NCI-H1436 (cell line): ENCODE results near the gene CASP8.
"Not testable (repeated sequence)": the region's sequence is repeated elsewhere in the genome, so short reads cannot be mapped to it uniquely, and the experiment has no call there.

ENCODE experiments used
- DNase-seq: peaks from one replicate; lab custom pipeline; 2025; lab: John Stamatoyannopoulos, UW

Gene CASP8

DNA sequence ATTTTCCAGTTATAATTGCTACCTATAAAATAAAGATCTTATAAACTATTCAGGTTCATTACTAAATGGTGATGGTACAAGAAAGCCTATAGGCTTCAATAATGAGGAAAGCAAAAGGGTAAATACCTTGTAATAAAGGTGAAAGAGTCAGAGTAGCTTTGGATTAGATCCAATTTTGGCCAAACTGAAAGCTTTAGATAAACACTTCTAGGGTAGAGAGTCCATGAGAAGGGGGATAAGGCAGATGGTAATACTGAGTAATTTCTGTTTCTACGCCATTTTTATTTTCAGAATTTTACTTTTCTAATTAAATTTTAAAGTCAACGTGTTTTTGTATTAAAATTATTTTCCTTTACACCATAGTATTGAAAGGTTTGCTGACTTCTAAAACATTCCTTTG lies 9.4 kb downstream of the CASP8 start:
- no peak for DNase-seq

DNA sequence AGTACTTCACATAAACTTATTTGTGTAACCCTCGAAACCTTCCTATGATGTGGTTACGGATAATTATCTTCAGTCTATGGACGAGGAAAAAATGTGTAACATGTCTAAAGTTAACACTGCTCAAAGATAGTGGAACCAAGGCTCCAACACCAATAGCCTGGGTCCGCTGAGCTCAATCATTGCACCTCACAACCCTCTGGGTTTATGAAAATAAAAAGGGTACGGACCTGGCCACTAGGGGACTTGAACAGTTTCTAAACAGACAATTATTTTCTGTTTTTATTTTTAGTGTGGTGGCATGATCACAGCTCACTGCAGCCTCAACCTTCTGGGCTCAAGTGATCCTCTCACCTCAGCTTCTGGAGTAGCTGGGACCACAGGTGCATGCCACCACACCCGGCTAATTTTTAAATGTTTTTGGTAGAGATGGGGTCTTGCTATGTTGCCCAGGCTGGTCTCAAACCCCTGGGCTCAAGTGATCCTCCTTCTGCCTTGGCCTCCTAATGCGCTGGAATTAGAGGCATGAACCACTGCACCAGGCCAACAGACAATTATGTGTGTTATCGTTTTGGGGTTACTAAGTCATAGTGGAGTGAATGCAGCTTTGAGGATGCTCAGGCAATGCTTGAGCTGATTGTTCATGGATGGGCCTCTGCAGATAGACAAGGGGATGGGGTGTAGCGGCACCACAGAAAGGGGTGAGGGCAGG lies 10.1 kb downstream of the CASP8 start:
- DNase-seq = no peak

DNA sequence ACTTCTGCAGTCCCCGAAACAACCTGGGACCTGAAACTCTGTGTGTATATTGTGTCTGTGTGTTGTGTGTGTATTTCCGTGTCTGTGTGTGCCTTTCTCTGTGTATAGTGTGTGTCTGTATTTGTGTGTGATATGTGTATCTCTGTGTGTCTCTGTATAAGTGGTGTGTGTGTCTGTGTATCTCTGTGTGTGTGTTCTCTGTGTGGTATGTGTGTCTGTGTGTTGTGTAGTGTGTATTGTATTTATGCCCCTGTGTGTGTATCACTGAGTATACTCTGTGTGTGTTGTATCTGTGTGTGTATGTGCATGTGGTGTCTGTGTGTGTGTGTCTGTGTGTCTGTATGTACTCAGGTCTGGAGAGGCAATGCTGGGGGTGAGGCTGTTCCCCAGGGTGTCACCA lies 11.6 kb downstream of the CASP8 start:
- no peak for DNase-seq

DNA sequence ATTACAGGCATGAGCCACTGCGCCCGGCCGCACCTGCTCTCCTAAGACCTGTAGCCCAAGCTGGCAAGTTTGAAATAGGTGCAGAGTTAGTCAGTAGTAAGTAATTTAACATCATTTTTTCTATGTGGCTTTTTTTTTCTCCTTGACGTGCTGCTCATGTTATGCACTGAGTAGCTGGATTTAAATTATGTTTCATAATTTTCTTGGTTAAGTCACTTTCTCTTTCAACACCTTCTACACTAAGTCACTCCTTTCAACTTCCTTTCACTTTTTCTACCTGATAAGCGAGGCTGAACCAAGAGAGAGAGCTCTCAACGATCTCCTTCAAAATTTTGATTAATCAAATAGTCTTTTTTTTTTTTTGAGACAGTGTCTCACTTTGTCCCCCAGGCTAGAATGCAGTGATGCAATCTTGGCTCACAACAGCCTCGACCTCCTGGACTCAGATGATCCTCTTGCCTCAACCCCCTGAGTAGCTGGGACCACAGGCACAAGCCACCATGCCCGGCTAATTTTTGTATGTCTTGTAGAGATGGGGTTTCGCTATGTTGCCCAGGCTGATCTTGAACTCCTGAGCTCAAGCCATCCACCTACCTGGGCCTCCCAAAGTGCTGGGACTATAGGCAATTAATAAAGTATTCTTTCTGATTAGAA lies 13.1 kb downstream of the CASP8 start:
- DNase-seq = no peak

DNA sequence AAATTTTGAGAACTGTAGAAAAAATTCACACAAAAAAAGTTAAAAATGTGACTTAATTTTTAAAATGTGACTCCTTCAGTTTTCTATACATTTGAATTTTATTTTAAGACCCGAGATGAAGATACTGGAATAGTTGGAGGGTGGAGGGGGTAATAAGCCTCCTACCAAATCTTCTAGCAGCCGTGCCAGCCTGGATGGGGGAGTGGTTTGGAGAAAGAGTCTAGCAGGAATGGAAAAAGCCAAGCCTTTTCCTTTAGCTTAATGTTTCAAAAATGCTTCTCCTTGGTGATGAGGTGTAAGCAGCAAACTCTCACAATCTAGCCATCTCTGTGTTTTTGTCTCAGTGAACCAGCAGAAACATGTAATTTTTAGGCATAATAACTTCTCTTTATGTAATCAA lies 14.7 kb downstream of the CASP8 start:
- DNase-seq = no peak

DNA sequence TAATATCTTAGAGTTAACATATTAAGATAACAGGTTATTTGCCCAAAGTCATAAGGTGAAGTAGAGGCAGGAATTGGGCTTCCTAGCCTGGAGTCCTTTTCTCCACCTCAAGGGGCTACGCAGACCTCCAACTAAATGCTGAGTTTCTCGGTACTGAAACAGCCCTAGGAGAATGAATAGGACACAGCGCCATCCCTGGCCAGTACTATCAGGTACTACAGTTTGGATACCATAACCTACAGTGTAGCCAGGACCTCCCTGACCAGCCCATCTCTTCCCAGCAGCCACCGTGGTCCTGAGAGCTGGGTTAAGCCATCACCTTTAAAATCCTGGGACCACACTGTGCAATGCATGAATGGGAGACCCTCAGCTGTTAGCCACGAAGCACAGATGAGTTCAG lies 15.7 kb downstream of the CASP8 start:
- DNase-seq = no peak

DNA sequence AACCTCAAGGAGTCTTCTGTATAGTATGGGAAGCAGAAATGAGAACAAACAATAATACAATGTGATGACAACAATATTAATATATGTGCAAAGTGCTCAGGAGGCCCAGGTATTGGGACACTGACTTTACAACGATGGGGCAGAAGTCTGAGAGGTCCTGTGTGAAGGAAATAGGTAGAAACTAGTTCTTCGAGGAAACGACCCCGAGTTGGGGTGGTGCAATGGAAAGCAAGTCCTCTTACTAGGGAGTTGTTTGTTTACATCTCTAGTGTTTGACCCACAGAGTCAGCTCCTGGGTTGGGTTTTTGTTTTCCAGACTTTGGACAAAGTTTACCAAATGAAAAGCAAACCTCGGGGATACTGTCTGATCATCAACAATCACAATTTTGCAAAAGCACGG lies 16.2 kb downstream of the CASP8 start:
- DNase-seq = no peak

DNA sequence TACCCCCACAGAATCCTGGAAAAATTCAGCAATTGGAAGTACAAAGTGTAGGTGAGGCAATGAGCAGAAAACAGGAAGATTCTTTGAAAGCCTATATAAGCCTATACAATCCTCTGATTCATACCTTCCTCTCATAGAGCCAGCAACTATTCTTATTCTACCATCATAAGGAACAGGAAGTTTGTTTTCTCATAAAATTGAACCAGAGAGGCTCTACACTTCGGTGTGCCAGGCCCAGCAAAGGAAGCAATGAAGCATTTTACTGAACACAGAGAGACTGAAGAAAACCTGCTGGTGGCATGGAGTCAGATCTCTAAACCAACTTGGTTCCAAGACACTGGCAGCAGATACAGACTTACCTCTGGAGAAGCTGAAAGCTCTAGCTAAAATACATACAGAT lies 18.7 kb downstream of the CASP8 start:
- no peak for DNase-seq

DNA sequence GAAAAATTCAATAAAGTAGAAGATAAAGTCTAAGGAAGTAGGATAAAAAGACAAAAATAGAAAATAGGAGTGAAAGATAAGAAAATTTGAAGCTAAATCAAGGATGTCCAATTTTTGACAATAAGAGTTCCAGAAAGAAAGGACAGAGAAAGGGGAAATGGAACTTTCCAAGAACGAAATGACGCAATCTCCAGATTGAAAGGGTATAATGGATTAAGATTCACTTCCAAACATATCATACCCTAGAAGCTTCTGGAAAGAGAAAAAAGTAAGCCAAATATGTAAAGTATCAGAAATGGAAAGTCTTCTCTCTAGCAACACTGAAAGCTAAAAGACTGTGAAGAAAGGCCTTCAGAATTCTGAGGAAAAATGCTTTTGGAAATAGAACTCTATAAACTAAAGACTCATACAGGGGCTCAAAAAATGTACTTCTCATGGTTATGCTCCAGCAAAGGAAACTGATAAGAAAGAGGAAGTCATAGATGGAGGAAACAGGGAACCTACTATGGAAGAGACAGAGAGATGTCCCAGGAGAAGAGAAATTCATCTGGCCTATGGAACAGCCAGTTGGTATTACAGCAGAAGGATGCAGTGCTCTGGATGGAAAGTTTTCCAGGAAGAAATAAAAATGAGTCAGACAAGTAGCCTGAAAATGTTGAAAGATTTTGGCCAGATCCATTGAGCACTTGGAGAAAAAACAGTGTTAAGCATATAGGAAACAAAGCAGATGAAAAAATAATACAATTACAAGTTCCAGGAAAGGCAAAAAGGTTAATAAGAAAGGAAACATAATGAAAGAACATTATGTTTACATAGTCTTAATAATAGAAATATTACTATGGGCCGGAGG lies 20.1 kb downstream of the CASP8 start:
- no peak for DNase-seq

DNA sequence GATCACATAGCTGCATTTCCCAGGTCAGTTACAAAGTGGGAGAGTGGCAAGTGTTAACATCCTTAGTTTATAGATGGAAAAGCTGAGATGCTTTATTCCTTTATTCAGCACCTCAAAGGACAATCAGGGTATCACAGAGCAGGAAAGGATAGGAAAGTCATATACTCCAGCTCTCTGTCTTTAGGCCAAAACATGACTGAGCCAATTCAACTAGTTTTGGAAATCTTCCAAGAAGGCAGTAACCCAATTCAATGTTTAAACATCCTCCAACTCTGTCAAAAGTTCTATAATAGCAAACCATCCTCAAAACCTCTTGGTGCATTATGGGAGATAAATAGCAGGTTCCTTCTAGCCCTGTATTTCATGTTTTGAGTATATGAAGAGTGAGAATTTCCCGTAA lies 25.2 kb downstream of the CASP8 start:
- DNase-seq = no peak

DNA sequence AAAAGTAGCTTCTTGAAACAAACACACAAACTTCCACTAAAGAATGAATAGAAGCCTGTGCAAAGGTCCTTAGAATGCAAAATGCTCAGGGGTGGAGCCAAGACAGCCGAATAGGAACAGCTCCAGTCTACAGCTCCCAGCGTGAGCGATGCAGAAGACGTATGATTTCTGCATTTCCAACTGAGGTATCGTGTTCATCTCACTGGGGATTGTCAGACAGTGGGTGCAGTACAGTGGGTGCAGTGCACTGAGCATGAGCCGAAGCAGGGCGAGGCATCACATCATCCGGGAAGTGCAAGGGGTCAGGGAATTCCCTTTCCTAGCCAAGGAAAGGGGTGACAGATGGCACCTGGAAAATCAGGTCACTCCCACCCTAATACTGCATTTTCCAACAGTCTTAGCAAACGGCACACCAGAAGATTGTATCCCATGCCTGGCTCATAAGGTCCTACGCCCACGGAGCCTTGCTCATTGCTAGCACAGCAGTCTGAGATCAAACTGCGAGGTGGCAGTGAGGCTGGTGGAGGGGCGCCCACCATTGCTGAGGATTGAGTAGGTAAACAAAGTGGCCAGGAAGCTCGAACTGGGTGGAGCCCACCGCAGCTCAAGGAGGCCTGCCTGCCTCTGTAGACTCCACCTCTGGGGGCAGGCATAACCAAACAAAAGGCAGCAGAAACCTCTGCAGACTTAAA lies 30.3 kb downstream of the CASP8 start:
- not testable (repeated sequence) for DNase-seq

DNA sequence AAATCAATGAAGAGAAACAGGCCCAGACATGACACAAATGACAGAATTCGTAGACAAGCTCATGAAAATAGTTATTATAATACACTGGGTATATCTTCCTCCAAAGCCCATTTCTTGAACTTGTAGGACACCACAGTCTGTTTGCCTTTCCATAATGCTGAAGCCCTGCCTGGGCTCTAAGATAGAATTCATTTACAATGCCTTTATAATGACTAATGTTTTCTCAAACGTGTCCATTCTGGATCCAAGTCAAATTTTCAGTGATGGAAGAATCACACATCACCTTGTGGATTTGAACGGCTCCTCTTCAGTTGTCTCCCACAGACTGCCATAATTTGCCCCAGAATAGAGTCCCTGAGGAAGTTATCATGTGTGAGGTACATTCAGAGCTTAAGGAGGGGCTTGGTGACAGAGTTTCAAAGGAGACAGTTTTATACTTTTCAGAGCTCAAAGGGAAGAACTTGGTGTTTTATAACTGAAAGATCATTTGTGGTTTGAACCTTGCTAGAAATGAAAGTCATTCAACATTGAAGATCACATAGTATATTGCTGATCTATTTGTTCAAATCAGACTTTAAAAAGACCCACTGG lies 38.2 kb downstream of the CASP8 start:
- no peak for DNase-seq

DNA sequence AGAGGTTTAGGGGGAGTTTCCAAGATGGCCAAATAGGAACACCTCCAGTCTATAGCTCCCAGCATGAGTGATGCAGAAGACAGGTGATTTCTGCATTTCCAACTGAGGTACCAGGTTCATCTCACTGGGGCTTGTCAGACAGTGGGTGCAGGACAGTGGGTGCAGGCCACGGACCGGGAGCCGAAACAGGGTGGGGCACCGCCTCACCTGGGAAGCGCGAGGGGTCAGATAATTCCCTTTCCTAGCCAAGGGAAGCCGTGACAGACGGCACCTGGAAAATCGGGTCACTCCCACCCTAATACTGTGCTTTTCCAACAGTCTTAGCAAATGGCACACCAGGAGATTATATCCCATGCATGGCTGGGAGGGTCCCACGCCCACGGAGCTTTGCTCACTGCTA lies 39.6 kb downstream of the CASP8 start:
- DNase-seq = not testable (repeated sequence)

DNA sequence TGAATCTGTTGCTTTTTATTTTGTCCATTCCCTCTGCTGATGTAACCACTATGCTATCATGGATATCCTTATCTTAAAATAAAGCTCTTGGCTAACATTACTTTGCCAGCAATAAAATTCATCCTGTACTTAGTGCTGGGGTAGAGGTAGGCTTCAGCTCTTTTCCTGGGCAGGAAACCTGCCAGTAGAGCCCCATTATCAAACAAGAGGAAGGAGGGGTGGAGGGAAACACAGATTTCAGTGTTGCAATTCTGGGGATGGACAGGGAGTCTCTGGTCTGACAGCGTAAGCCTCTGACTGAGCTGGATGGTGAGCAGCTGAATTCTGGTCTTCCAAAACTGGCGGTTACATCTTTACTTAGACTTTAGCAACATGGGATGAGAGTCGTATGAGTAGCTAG lies 47.5 kb downstream of the CASP8 start:
- no peak for DNase-seq

DNA sequence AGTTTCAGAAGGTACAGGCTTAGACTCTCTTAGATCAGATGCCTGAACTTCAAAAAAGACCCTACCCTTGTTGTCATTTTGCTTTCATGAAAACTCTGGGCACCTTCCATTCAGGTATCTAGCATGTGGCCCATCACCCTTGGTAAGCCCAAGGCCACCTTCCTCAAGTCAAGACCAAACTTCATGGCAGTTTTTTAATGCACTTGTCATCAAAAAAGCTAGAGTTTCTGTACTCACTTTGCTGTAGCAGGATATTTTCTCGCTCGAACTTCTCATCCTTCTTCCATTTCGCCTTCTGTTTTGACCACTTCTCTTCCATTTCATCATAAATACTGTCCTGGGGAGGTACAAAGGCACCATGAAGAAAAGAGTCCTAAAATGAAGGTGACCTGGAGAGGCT lies 48.6 kb downstream of the CASP8 start:
- DNase-seq = no peak

DNA sequence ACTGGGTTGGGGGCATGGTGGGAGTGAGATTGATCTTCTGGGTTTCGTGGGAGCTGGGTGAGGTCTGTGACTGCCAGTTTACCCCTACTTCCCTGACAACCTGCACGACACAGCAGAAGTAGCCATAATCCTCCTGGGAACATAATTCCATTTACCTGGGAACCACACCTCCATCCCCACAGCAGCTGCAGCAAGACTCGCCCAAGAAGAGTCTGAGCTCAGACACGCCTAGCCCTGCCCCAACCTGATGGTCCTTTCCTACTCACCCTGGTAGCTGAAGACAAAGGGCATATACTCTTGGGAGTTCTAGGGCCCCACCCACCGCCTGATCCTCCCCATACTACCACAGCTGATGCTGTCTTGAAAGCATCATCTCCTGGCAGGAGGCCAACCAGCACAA lies 53.0 kb downstream of the CASP8 start:
- DNase-seq = no peak

DNA sequence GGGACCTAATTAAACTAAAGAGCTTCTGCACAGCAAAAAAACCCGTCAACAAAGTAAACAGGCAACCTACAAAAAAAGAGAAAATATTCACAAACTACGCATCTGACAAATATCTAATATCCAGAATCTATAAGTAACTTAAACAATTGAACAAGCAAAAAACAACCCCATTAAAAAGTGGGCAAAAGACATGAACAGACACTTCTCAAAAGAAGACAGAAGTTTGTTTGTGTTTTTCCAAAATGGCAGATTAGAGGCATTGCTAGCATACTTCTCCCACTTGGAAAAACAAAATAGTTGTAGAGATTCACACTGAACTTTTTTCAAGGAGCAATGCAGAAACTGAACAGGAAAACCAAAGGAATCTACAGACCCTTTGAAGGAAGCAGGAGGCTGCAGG lies 59.2 kb downstream of the CASP8 start:
- no peak for DNase-seq

DNA sequence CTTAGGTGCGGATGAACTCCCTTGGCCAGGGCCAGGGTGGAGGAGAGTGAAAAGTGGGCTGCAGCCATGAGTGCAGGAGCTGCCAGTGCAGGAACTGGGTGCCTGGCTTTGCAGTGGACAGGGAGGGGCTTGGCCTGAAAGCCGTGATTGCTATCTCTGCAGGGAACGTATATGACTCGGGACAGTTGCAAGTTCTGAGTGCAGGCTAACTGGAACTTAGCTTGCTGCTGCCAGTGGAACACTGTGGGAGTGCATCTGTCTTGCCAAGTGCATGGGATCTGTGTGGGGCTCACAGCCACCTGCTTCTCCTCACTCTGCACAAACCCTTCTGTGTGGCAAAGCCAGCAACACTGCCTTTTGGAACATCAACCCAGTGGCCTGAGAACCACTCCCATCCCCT lies 59.9 kb downstream of the CASP8 start:
- DNase-seq = no peak

DNA sequence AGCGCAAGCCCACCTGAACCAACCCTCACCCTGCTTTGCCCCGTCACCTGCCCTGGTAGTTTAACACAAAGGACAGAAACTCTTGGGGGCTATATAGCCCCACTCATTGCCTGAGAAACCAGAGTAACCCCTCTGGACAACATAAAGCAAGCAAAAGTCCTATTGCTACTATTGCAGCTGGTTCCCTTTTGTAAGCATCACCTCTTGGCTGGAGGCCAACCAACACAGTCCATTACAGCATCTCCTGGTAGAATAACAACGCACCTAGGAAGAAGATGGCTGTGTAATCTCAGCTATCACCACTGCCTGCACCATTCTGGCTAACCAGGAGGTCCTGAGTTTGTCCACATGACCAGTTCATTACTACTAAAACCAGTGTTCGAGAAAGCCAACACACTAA lies 60.4 kb downstream of the CASP8 start:
- DNase-seq = no peak

DNA sequence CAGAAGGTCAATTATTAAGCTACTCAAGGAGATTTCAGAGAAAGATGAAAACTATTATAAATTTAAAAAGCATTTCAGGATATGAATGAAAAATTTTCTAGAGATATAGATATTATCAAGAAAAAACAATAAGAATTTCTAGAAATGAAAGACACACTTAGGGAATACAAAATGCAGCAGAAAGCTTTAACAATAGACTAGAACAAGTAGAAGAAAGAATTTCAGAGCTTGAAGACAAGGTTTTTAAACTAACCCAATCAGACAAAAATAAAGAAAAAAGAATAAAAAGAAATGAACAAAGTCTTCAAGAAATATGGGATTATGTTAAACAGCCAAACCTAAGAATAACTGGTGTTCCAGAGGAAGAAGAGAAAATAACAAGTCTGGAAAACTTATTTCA lies 62.4 kb downstream of the CASP8 start:
- no peak for DNase-seq

DNA sequence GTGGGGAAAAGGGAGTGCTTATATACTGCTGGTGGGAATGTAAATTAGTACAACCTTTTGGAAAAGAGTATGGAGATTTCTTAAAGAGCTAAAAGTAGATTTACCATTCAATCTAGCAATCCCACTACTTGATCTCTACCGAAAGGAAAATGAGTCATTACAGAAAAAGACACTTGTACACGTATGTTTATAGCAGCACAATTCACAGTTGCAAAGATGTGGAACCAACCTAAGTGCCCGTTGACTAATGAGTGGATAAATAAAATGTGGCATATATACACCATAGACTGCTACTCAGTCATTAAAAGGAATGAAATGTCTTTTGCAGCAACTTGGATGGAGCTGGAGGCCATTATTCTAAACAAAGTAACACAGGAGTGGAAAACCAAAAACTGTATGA lies 67.3 kb downstream of the CASP8 start:
- no peak for DNase-seq

DNA sequence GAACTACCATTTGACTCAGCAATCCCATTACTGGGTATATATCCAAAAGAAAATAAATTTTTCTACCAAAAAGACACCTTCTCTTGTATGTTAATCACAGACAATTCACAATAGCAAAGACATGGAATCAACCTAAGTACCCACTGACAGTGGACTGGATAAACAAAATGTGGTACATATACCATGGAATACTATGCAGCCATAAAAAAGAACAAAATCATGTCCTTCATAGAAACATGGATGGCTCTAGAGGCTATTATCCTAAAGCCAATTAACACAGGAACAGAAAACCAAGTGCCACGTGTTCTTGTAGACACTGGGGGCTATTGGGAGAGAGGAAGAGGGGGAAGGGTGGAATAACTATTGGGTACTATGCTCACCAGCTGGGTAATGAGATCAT lies 69.1 kb downstream of the CASP8 start:
- no peak for DNase-seq
